DMS114 treated with DMSO at 0.1 percent for 48 hours (cell line): ENCODE data around the gene TTYH3.
"Not testable (repeated sequence)": the region's sequence is repeated elsewhere in the genome, so short reads cannot be mapped to it uniquely, and the experiment has no call there.

Experiments
- DNase-seq: peaks from one replicate; lab custom pipeline; 2025; ENCODE audit not compliant: unreplicated experiment; lab: John Stamatoyannopoulos, UW

The TTYH3 gene

GRCh38 chr7:2602406-2603043 is 29.3 kb upstream of the TTYH3 start:
- DNase-seq, result no peak

GRCh38 chr7:2603044-2603965 is 28.5 kb upstream of the TTYH3 start:
- no peak for DNase-seq

GRCh38 chr7:2604608-2605174 is 27.1 kb upstream of the TTYH3 start:
- DNase-seq, result no peak

- no peak for DNase-seq
Measured at GRCh38 chr7:2605608-2606538, 25.9 kb upstream of the TTYH3 start.

GRCh38 chr7:2606539-2606936 is 25.2 kb upstream of the TTYH3 start:
- no peak for DNase-seq

- no peak for DNase-seq
Measured at GRCh38 chr7:2607122-2607922, 24.5 kb upstream of the TTYH3 start.

- DNase-seq, result no peak
Measured at GRCh38 chr7:2607923-2608904, 23.6 kb upstream of the TTYH3 start.

GRCh38 chr7:2608921-2609411 is 22.8 kb upstream of the TTYH3 start:
- peak; percentile 12 for DNase-seq

- not testable (repeated sequence) for DNase-seq
Measured at GRCh38 chr7:2609646-2610045, 22.1 kb upstream of the TTYH3 start.

GRCh38 chr7:2610466-2610865 is 21.3 kb upstream of the TTYH3 start:
- no peak for DNase-seq

- no peak for DNase-seq
Measured at GRCh38 chr7:2610898-2611297, 20.9 kb upstream of the TTYH3 start.

- DNase-seq, result no peak
Measured at GRCh38 chr7:2611401-2611800, 20.4 kb upstream of the TTYH3 start.

GRCh38 chr7:2611922-2612321 is 19.9 kb upstream of the TTYH3 start:
- no peak for DNase-seq

- no peak for DNase-seq
Measured at GRCh38 chr7:2612445-2613097, 19.2 kb upstream of the TTYH3 start.

GRCh38 chr7:2613098-2613930 is 18.5 kb upstream of the TTYH3 start:
- no peak for DNase-seq

- DNase-seq, result no peak
Measured at GRCh38 chr7:2613931-2614600, 17.7 kb upstream of the TTYH3 start.
